WTC11 (cell line): ENCODE data around the gene CDK17. TPM values are rescaled to one million over a fixed set of nuclear protein-coding genes. Genes with fewer than 3 reads are reported as not detected.

Experiments used
- AFF4 ChIP-seq: sonication (generic); formaldehyde crosslinking; IDR thresholded peaks from 2 replicates; pipeline ENCODE4 v1.8.1; 2023; ENCODE audit warnings: mild to moderate bottlenecking, missing genetic modification reagents, borderline replicate concordance
- ARID4B ChIP-seq: sonication (generic); formaldehyde crosslinking; IDR thresholded peaks from 2 replicates; pipeline ENCODE4 v1.8.0; 2023; ENCODE audit warnings: missing genetic modification reagents, mild to moderate bottlenecking, borderline replicate concordance
- ATF1 ChIP-seq: sonication (generic); formaldehyde crosslinking; IDR thresholded peaks from 2 replicates; pipeline ENCODE4 v1.8.1; 2023; ENCODE audit warnings: mild to moderate bottlenecking, moderate library complexity, missing genetic modification reagents
- ATF2 ChIP-seq: sonication (generic); formaldehyde crosslinking; IDR thresholded peaks from 2 replicates; pipeline ENCODE4 v1.8.1; 2022; ENCODE audit warnings: low read depth, missing genetic modification reagents, borderline replicate concordance
- CBFB ChIP-seq: sonication (generic); formaldehyde crosslinking; IDR thresholded peaks from 2 replicates; pipeline ENCODE4 v1.8.1; 2022; ENCODE audit warnings: mild to moderate bottlenecking, low read depth, missing genetic modification reagents
- CREM ChIP-seq: sonication (generic); formaldehyde crosslinking; IDR thresholded peaks from 2 replicates; pipeline ENCODE4 v1.8.1; 2022; ENCODE audit warnings: mild to moderate bottlenecking, missing genetic modification reagents, moderate library complexity
- ESRRA ChIP-seq: sonication (generic); formaldehyde crosslinking; IDR thresholded peaks from 2 replicates; pipeline ENCODE4 v1.8.1; 2022; ENCODE audit warnings: mild to moderate bottlenecking, missing genetic modification reagents, borderline replicate concordance
- HMGA2 ChIP-seq: fragments of 250-450 bp; sonication (Bioruptor Pico); IDR thresholded peaks from 2 replicates; pipeline ENCODE4 v1.4.0; 2021; ENCODE audit warnings: mild to moderate bottlenecking, moderate library complexity
- MAX ChIP-seq: sonication (generic); formaldehyde crosslinking; IDR thresholded peaks from 2 replicates; pipeline ENCODE4 v1.8.0; 2022; ENCODE audit warnings: mild to moderate bottlenecking, missing genetic modification reagents
- TEAD1 ChIP-seq: sonication (generic); formaldehyde crosslinking; IDR thresholded peaks from 2 replicates; pipeline ENCODE4 v1.8.0; 2022; ENCODE audit warnings: mild to moderate bottlenecking, missing genetic modification reagents
- TP53 ChIP-seq: sonication (generic); formaldehyde crosslinking; IDR thresholded peaks from 2 replicates; pipeline ENCODE4 v1.8.1; 2023; ENCODE audit warnings: mild to moderate bottlenecking, missing genetic modification reagents
- ZMAT4 ChIP-seq: fragments of 250-450 bp; sonication (Bioruptor Pico); IDR thresholded peaks from 2 replicates; pipeline ENCODE4 v1.9.0; 2021; ENCODE audit warnings: mild to moderate bottlenecking
- ZNF281 ChIP-seq: sonication (generic); formaldehyde crosslinking; IDR thresholded peaks from 2 replicates; pipeline ENCODE4 v1.8.0; 2023; ENCODE audit warnings: mild to moderate bottlenecking, missing genetic modification reagents
- ZNF317 ChIP-seq: sonication (generic); formaldehyde crosslinking; IDR thresholded peaks from 2 replicates; pipeline ENCODE4 v1.8.1; 2023; ENCODE audit warnings: low read depth, mild to moderate bottlenecking, moderate library complexity, missing genetic modification reagents, borderline replicate concordance
- ZNF423 ChIP-seq: fragments of 250-450 bp; sonication (Bioruptor Pico); IDR thresholded peaks from 2 replicates; pipeline ENCODE4 v2.1.2; 2022; ENCODE audit warnings: mild to moderate bottlenecking, moderate library complexity
- total RNA-seq: library from RNA; stranded (reverse); gene quantifications from 3 replicates; pipeline ENCODE4 v1.2.3, GENCODE V29; 2021

Gene CDK17
- total RNA-seq, 1 experiment from 2014 or later, result 20.0 TPM

- no peak for TF ChIP-seq ARID4B
- TF ChIP-seq ZNF317 (CRISPR knock-in tag), result no peak
- no peak for TF ChIP-seq ATF2 (CRISPR knock-in tag)
- no peak for TF ChIP-seq TEAD1 (CRISPR knock-in tag)
- TF ChIP-seq ATF1 (CRISPR knock-in tag), result no peak
- no peak for TF ChIP-seq ZMAT4 (CRISPR knock-in tag)
- TF ChIP-seq ZNF423 (CRISPR knock-in tag), result no peak
- no peak for TF ChIP-seq MAX (CRISPR knock-in tag)
- TF ChIP-seq ZNF281 (CRISPR knock-in tag), result no peak
- no peak for TF ChIP-seq AFF4
- TF ChIP-seq TP53 (CRISPR knock-in tag), result no peak
- TF ChIP-seq CREM, result no peak
- TF ChIP-seq CBFB (CRISPR knock-in tag), result no peak
- TF ChIP-seq HMGA2 (CRISPR knock-in tag), result no peak
- TF ChIP-seq ESRRA, result no peak
Measured at GRCh38 chr12:96437171-96437445, 36.9 kb upstream of the CDK17 start (continued).
